ENCODE data around the gene NOD1. TPM values are rescaled to one million over a fixed set of nuclear protein-coding genes. Genes with fewer than 3 reads are reported as not detected.

Gene NOD1
- total and polyA plus RNA-seq, 2 of the 13 experiments (the other 11 are each of a cell fraction or from before 2014, with no cell fraction given) = 1.7 to 2.9 TPM

- ATAC-seq = peak; percentile 93
- Histone ChIP-seq H3K36me3 (replicated peaks in 1 of 2; ENCODE audit: control insufficient read depth in 1 of 2, insufficient read depth in 2 of 2, low read length in 2 of 2) (no peaks in the 10 kb centered on the region), H3K9ac (ENCODE audit: insufficient read depth, low read depth, low read length) (no peak overlapping the region), H3K4me1 (ENCODE audit: insufficient read depth, low read length) (peaks cover 19% of the 10 kb centered on the region), H2AFZ (ENCODE audit: low read length) (no peak overlapping the region), H3K27me3 (ENCODE audit: control insufficient read depth in 1 of 2, insufficient read depth in 2 of 2, low read length in 2 of 2) (no peaks in the 10 kb centered on the region), H3K79me2 (ENCODE audit: insufficient read depth, low read length) (no peaks in the 10 kb centered on the region), H3K4me2 (ENCODE audit: low read depth, low read length) (no peak overlapping the region), H4K20me1 (ENCODE audit: insufficient read depth, low read length) (no peaks in the 10 kb centered on the region), H3K4me3 (replicated peaks in 1 of 3; ENCODE audit: insufficient read depth in 1 of 3, low read depth in 2 of 3, low read length in 3 of 3) (no peak overlapping the region), H3K27ac (ENCODE audit: extremely low read length, insufficient read depth, low read length) (no peak overlapping the region), H3K9me3 (ENCODE audit: low read length) (no peaks in the 10 kb centered on the region)
- BruUV-seq (replicated peaks) = no TSS peak
- peak; percentile 77 for FAIRE-seq
- CTCF ChIA-PET (ENCODE audit: low intra/inter-chr PET ratio, low total read pairs) = interaction anchor here (1.2 to 2.7 kb wide), 4 partner anchors 137 to 253 kb away, joined by 4 to 24 read pairs (median 14); no protein-coding TSS in a partner anchor
- whole genome bisulfite sequencing (ENCODE audit: low lambda C conversion rate) = 57% methylated on average over 4 of the region's 5 CpGs
- in situ Hi-C loops (cut with HindIII; ENCODE audit: extremely low pct_ligation_motif_present, low pct_unique_long_range_greater_than_20kb) = loop anchor here (5.0 kb wide), 3 partner anchors 136 to 251 kb away; no protein-coding TSS in a partner anchor
- POLR2A ChIA-PET = no interaction called here
- DNase-seq (ENCODE audit: low spot score) = peak; percentile 88
- intact Hi-C loops (cut with micrococcal nuclease; ENCODE audit: unreplicated experiment) = loop anchor here (2.0 kb wide), 3 partner anchors 136 to 248 kb away; no protein-coding TSS in a partner anchor
- no peak for TF ChIP-seq ZFP36L2 (CRISPR knock-in tag; IDR thresholded peaks at IDR 0.05)
- no peak for TF ChIP-seq ZBTB3 (CRISPR knock-in tag; IDR thresholded peaks at IDR 0.05; ENCODE audit: borderline replicate concordance, low read depth)
- no peak for TF ChIP-seq EEA1 (CRISPR knock-in tag; IDR thresholded peaks at IDR 0.05; ENCODE audit: borderline replicate concordance)
- no peak for TF ChIP-seq ZNF547 (CRISPR knock-in tag; IDR thresholded peaks at IDR 0.05)
- TF ChIP-seq MIXL1 (CRISPR knock-in tag; IDR thresholded peaks at IDR 0.05) = peak; percentile 93; the same call in 1 of the 2 replicates
- TF ChIP-seq NFRKB (IDR thresholded peaks at IDR 0.05) = no peak
- peak; percentile 39; the same call in 1 of the 2 replicates for TF ChIP-seq CEBPG (CRISPR knock-in tag; IDR thresholded peaks at IDR 0.05)
- no peak for TF ChIP-seq ZNF225 (CRISPR knock-in tag; IDR thresholded peaks at IDR 0.05)
- peak; percentile 36; the same call in 1 of the 2 replicates for TF ChIP-seq RXRB (CRISPR knock-in tag; IDR thresholded peaks at IDR 0.05; ENCODE audit: borderline replicate concordance)
- peak; percentile 91 for TF ChIP-seq TEAD3 (CRISPR knock-in tag; optimal IDR thresholded peaks at IDR 0.05; ENCODE audit: borderline replicate concordance)
- TF ChIP-seq FOXO4 (CRISPR knock-in tag; conservative IDR thresholded peaks at IDR 0.05) = 0 out of 2 replicates have a peak, but pooled peaks have one; percentile 47
- no peak for TF ChIP-seq ZNF737 (CRISPR knock-in tag; IDR thresholded peaks at IDR 0.05; ENCODE audit: borderline replicate concordance)
- no peak for TF ChIP-seq ATM (IDR thresholded peaks at IDR 0.05; ENCODE audit: borderline replicate concordance)
- peak; percentile 47; the same call in 1 of the 2 replicates for TF ChIP-seq TFE3 (CRISPR knock-in tag; IDR thresholded peaks at IDR 0.05)
- no peak for TF ChIP-seq ZNF232 (CRISPR knock-in tag; IDR thresholded peaks at IDR 0.05; ENCODE audit: borderline replicate concordance)
- 0 out of 4 replicates have a peak, but pooled peaks of 1 of the 2 experiments have one; percentile 45 for TF ChIP-seq KLF16 (CRISPR knock-in tag; IDR thresholded peaks at IDR 0.05)
- TF ChIP-seq ATF1 (CRISPR knock-in tag; IDR thresholded peaks at IDR 0.05) = no peak
- TF ChIP-seq FOXK2 (IDR thresholded peaks at IDR 0.05) = no peak
- peak; percentile 92 for TF ChIP-seq STAG1 (CRISPR knock-in tag; IDR thresholded peaks at IDR 0.05)
- 0 out of 2 replicates have a peak, but pooled peaks have one; percentile 14 for TF ChIP-seq ARID5B (CRISPR knock-in tag; IDR thresholded peaks at IDR 0.05)
These were observed 65.6 kb downstream of the NOD1 start for GRCh38 chr7:30412782-30413504.

Measured in HepG2 (cell line).